Liver (tissue), 3 donors: ENCODE measurements around the gene RELCH.

Experiments
- ATF3 ChIP-seq: IDR thresholded peaks from 2 replicates; pipeline ENCODE4 v1.6.1; 2016; ENCODE audit warnings: antibody characterized with exemption
- EGR1 ChIP-seq, 2 donors: IDR thresholded peaks; 2 replicates each; pipeline ENCODE4 v1.6.1; 2016 to 2018; ENCODE audit warnings: antibody characterized with exemption in 2 of 2, low read depth in 2 of 2
- FOXA1 ChIP-seq: IDR thresholded peaks from 2 replicates; pipeline ENCODE4 v1.6.1; 2016; ENCODE audit warnings: antibody characterized with exemption
- RAD21 ChIP-seq, 2 donors: IDR thresholded peaks; 2 replicates each; pipeline ENCODE4 v1.6.1; 2016; ENCODE audit warnings: antibody characterized with exemption in 2 of 2, mild to moderate bottlenecking in 2 of 2
- REST ChIP-seq: IDR thresholded peaks from 2 replicates; pipeline ENCODE4 v1.6.1; 2016; ENCODE audit warnings: antibody characterized with exemption, mild to moderate bottlenecking
- TAF1 ChIP-seq: conservative IDR thresholded peaks from 2 replicates; pipeline ENCODE4 v1.6.1; 2016; ENCODE audit warnings: antibody characterized with exemption, mild to moderate bottlenecking
- TF ChIP-seq, protein P1 (sequence below): fragments of 150-350 bp; IDR thresholded peaks from 2 replicates; pipeline ENCODE4 v1.5.1; 2017; ENCODE audit warnings: improper control_type of control experiment, low read depth, low read length; ENCODE audit not compliant: missing input control
- donor health status: healthy.
- donor health status: healthy.

DNA sequence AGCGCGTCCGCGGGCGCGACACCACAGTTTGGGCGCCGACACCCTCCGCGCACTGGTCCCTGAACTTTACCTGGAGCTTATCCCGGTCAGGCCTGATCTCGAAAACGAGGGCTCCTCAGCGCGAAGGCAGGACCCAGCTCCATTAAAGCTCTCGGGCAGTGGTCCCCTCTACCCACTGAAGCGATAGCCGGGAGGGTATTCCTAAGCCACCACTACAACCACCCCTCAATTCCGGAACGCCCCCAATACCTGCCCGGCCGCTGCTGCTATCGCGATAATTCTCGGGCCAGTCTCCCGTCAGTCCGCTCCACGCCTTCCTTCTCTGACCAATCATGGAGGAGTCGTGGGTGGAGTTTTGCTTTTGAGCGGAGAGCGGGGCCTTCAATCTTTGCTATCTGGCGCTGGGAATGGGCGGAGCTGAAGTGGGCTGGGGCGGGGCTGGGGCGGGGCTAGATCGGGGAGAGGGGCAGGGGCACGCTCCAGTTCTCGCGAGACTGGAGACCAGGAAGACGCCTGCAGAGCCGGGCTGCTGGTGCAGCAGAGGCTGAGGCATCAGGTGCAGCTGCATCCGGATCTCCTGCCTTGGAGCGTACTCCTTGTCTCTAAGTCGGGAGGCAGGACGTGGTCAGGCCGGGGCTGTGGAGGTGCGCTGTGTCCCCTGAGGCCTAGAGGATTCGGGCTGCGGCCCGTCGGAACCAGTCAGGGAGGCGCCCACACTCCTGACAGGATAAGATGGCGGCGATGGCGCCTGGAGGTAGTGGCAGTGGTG is at the start of gene RELCH, which contains the start of gene PIGN:
- TF ChIP-seq ATF3 (no peak), EGR1 (IDR thresholded peaks at IDR 0.05; ENCODE audit: low read depth in 2 of 2) (no peak), RAD21 (IDR thresholded peaks at IDR 0.05) (no peak), FOXA1 (no peak), REST (no peak), TAF1 (no peak)
- TF ChIP-seq, protein P1, sequence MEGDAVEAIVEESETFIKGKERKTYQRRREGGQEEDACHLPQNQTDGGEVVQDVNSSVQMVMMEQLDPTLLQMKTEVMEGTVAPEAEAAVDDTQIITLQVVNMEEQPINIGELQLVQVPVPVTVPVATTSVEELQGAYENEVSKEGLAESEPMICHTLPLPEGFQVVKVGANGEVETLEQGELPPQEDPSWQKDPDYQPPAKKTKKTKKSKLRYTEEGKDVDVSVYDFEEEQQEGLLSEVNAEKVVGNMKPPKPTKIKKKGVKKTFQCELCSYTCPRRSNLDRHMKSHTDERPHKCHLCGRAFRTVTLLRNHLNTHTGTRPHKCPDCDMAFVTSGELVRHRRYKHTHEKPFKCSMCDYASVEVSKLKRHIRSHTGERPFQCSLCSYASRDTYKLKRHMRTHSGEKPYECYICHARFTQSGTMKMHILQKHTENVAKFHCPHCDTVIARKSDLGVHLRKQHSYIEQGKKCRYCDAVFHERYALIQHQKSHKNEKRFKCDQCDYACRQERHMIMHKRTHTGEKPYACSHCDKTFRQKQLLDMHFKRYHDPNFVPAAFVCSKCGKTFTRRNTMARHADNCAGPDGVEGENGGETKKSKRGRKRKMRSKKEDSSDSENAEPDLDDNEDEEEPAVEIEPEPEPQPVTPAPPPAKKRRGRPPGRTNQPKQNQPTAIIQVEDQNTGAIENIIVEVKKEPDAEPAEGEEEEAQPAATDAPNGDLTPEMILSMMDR = no peak
